GM12874 (cell line): ENCODE results near the gene PSMB7.

Experiments
- CTCF ChIP-seq: IDR thresholded peaks from 2 replicates; pipeline ENCODE4 v1.5.1; 2011; ENCODE audit warnings: low read depth, mild to moderate bottlenecking, control low read depth, low read length, moderate library complexity; ENCODE audit not compliant: insufficient read depth

PSMB7 gene

GRCh38 chr9:124364141-124364540 lies 51.1 kb downstream of the PSMB7 start:
- no peak for TF ChIP-seq CTCF

GRCh38 chr9:124363326-124364096 lies 51.7 kb downstream of the PSMB7 start:
- TF ChIP-seq CTCF = no peak

GRCh38 chr9:124361128-124361527 lies 54.1 kb downstream of the PSMB7 start:
- no peak for TF ChIP-seq CTCF

DNA sequence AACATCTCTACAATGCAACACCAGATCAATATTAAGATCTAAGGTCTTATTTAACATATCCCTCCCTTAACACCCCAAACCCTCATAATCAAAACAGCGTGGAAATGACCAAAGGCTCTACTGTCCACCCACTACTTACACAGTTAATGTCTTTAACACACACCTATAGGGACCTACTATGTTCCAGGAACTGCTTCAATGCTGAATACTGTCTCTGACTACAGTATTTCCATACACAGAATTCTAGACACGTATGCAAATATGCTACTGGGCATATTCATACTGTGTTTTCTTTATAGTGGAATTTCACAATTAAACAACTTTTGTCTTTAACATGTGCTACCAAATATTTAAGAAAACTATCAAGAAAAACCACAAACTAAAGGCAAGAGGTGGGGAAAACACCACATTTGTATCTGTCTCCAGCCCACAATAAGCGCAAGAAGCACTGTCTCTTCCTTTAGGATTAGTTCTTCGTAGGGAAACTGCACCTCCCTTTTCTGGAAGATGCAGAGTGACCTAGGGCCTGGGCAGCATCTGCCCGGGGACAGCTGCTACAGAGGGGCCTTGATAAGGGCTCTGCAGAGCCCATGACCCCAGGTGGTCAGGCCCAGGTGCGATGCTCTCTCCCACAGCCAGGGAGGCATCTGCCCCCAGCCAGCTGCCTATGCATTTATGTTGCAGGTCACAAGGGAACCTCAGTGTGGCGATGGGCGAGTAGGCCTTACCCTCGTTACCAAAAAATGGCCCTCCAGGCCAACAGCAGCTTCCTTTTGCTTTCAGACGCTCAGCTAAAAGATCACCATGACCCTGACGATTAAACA lies 55.2 kb downstream of the PSMB7 start:
- TF ChIP-seq CTCF = no peak

- no peak for TF ChIP-seq CTCF
These were observed 55.8 kb downstream of the PSMB7 start for GRCh38 chr9:124359426-124359825.

DNA sequence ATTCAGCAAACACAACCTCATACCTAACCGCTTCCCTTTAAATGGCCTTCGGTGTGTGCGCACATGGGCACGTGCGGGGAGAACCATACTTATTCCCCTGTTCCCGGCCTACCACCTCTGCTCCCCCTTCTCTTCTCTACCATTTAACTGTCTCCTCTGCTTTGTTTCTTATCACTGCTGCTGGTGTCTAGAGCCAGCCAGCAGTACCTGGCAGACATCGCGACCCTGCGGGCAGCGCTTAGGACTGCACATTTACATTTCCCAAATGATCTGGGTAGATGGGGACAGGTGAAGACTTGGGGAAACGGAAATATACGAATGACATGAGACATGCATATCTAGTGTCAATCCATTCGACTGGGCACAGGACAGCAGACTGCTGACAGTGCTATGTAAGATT lies 56.6 kb downstream of the PSMB7 start:
- TF ChIP-seq CTCF = no peak

DNA sequence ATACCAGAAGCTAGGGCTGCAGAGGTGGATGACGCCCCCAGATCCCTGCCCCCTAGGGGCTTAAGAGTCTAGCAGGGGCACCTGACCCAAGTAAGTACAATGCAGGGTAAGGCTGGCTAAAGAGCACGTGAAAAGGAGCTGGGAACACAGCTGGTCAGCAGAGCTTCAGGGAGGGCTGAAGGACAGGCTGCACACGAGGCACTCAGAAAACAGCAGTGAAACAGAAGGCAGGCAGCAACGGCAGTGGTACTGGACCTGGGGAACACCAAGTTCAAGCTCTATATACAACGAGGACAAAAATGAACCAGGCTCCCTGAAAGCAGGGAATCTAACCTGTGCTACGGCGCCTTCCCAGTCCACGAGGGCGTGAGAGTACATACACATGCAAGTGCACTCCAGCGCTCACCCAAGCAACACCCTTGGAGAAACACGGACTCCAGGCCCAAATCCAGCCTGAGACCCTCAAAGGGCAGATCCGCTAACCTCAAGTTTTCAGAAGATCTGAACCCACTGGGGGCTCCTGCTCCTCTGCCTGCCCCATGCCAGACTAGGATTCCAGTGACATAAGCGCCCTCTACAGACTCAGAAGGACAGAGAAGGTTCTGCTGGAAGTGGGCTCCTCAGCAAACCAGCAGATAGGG lies 57.4 kb downstream of the PSMB7 start:
- TF ChIP-seq CTCF = no peak
